Panc1 (cell line): ENCODE measurements around the gene WDR35.

ENCODE experiments used
- CTCF ChIP-seq: fragments of 450-650 bp; IDR thresholded peaks from 2 replicates; pipeline ENCODE4 v1.5.1; 2017; ENCODE audit warnings: mild to moderate bottlenecking
- POLR2AphosphoS5 ChIP-seq: IDR thresholded peaks from 2 replicates; pipeline ENCODE4 v1.6.1; 2012; ENCODE audit warnings: mild to moderate bottlenecking, low read depth, low read length, moderate library complexity
- REST ChIP-seq, 2 experiments: IDR thresholded peaks; 2 replicates each; pipeline ENCODE4 v1.6.1; 2011 to 2012; ENCODE audit warnings: low read depth in 2 of 2, control low read depth in 1 of 2, low read length in 1 of 2, mild to moderate bottlenecking in 1 of 2, moderate library complexity in 1 of 2; ENCODE audit not compliant: insufficient read depth in 1 of 2
- SIN3A ChIP-seq: IDR thresholded peaks from 2 replicates; pipeline ENCODE4 v1.6.1; 2012; ENCODE audit warnings: low read depth, mild to moderate bottlenecking, low read length, moderate library complexity, borderline replicate concordance; ENCODE audit not compliant: insufficient read depth
- TCF7L2 ChIP-seq: IDR thresholded peaks from 2 replicates; pipeline ENCODE4 v1.6.1; 2011; ENCODE audit warnings: mild to moderate bottlenecking, low read depth, low read length, inconsistent platforms

- TF ChIP-seq REST (IDR thresholded peaks at IDR 0.05; ENCODE audit: insufficient read depth in 1 of 2, low read depth in 2 of 2, low read length in 1 of 2) (no peak), CTCF (no peak), TCF7L2 (no peak), SIN3A (no peak), POLR2AphosphoS5 (no peak)
These were observed 117.6 kb downstream of the WDR35 start for GRCh38 chr2:19872302-19872701.
